Thoracic aorta (tissue), 2 donors: ENCODE data around the gene APLP1. TPM values are rescaled to one million over a fixed set of nuclear protein-coding genes. Genes with fewer than 3 reads are reported as not detected.

ENCODE experiments used
- ATAC-seq: fragments of 150-250 bp; one replicate; pipeline ENCODE4 v1.8.0; 2017; ENCODE audit warnings: low read depth; ENCODE audit not compliant: insufficient number of reproducible peaks, low FRiP score
- DNase-seq: peaks from one replicate; pipeline ENCODE4 v3.0.0-alpha.2; 2020; ENCODE audit warnings: low spot score
- H3K27ac ChIP-seq, 2 donors: fragments of 200-600 bp; sonication (generic); 1 replicate in 1 of 2; 2 replicates in 1 of 2; pipeline ENCODE4 v1.5.1; 2016; ENCODE audit warnings: mild to moderate bottlenecking in 2 of 2, moderate library complexity in 2 of 2
- H3K27me3 ChIP-seq: fragments of 200-600 bp; sonication (generic); replicated peaks from 2 replicates; pipeline ENCODE4 v1.6.0; 2016; ENCODE audit warnings: mild to moderate bottlenecking; ENCODE audit not compliant: insufficient read depth
- H3K36me3 ChIP-seq: fragments of 200-600 bp; sonication (generic); one replicate; pipeline ENCODE4 v1.5.1; 2016
- H3K4me1 ChIP-seq, 2 donors: fragments of 200-600 bp; sonication (generic); 1 replicate in 1 of 2; 2 replicates in 1 of 2; pipeline versions ENCODE4 v1.5.1 to v1.6.0; 2016; ENCODE audit warnings: low read depth in 2 of 2, mild to moderate bottlenecking in 1 of 2; ENCODE audit not compliant: control insufficient read depth in 1 of 2
- H3K4me3 ChIP-seq: fragments of 200-600 bp; sonication (generic); 2 replicates; pipeline ENCODE4 v1.5.1; 2016; ENCODE audit warnings: mild to moderate bottlenecking
- H3K9me3 ChIP-seq: fragments of 200-600 bp; sonication (generic); 2 replicates; pipeline ENCODE4 v1.5.1; 2016
- CTCF ChIP-seq: fragments of 200-600 bp; sonication (generic); IDR thresholded peaks from one replicate; pipeline ENCODE4 v1.5.1; 2019; ENCODE audit warnings: antibody characterized with exemption
- total RNA-seq, 2 donors: library from RNA; depleted of rRNA; stranded (reverse); fragments of >200 nt; gene quantifications; one replicate each; pipeline versions ENCODE4 v1.1.0 to v1.2.3, GENCODE V29; 2016

The APLP1 gene
- total RNA-seq, 2 donors from 2014 or later, result 28.1 to 47.2 TPM

GRCh38 chr19:35911173-35911572 lies 42.8 kb downstream of the APLP1 start:
- no peaks in the 10 kb centered on the region for H3K9me3 ChIP-seq
- no peak for DNase-seq
- no peak for TF ChIP-seq CTCF
- H3K27me3 ChIP-seq, result no peaks in the 10 kb centered on the region
- H3K4me1 ChIP-seq, result peaks cover 0 to 3% of the 10 kb centered on the region in 2 donors
- no peak overlapping the region for H3K4me3 ChIP-seq
- no peak overlapping the region for H3K27ac ChIP-seq
- H3K36me3 ChIP-seq, result no peaks in the 10 kb centered on the region
- ATAC-seq, result no peak

GRCh38 chr19:35911790-35912189 lies 43.4 kb downstream of the APLP1 start:
- Histone ChIP-seq H3K36me3 (no peaks in the 10 kb centered on the region), H3K9me3 (no peaks in the 10 kb centered on the region), H3K27me3 (no peaks in the 10 kb centered on the region), H3K4me3 (no peak overlapping the region), H3K4me1 (no peaks in the 10 kb centered on the region), H3K27ac (no peak overlapping the region)
- TF ChIP-seq CTCF, result no peak
- DNase-seq (no peak), ATAC-seq (no peak)

GRCh38 chr19:35913589-35913988 lies 45.2 kb downstream of the APLP1 start:
- Histone ChIP-seq H3K27ac (no peak overlapping the region), H3K9me3 (no peaks in the 10 kb centered on the region), H3K4me1 (no peaks in the 10 kb centered on the region), H3K36me3 (no peaks in the 10 kb centered on the region), H3K27me3 (no peaks in the 10 kb centered on the region), H3K4me3 (no peak overlapping the region)
- no peak for TF ChIP-seq CTCF
- ATAC-seq, result no peak
- DNase-seq, result no peak

GRCh38 chr19:35915443-35915842 lies 47.1 kb downstream of the APLP1 start:
- Histone ChIP-seq H3K27me3 (no peaks in the 10 kb centered on the region), H3K9me3 (no peaks in the 10 kb centered on the region), H3K4me1 (no peaks in the 10 kb centered on the region), H3K36me3 (no peaks in the 10 kb centered on the region), H3K4me3 (no peak overlapping the region), H3K27ac (no peak overlapping the region)
- TF ChIP-seq CTCF, result no peak
- ATAC-seq (no peak), DNase-seq (no peak)

- TF ChIP-seq CTCF, result no peak
- no peaks in the 10 kb centered on the region for H3K4me1 ChIP-seq
- ATAC-seq, result no peak
- H3K27me3 ChIP-seq, result no peaks in the 10 kb centered on the region
- H3K27ac ChIP-seq, result no peak overlapping the region
- H3K9me3 ChIP-seq, result no peaks in the 10 kb centered on the region
- H3K4me3 ChIP-seq, result no peak overlapping the region
- no peaks in the 10 kb centered on the region for H3K36me3 ChIP-seq
- DNase-seq, result no peak
Observed at GRCh38 chr19:35919306-35919705, 50.9 kb downstream of the APLP1 start.
